RWPE1 (cell line): ENCODE data around the gene GPR82.

Experiments
- CTCF ChIA-PET: fragments of 350-600 bp; sonication (Branson Sonifier 250); formaldehyde crosslinking; extraction: SDS; loops from one replicate; lab custom pipeline; 2021; lab: Yijun Ruan, JAX
- POLR2A ChIA-PET: fragments of 400-600 bp; formaldehyde crosslinking; extraction: SDS; loops from one replicate; lab custom pipeline; 2020; ENCODE audit warnings: antibody characterized with exemption; ENCODE audit not compliant: low non-redundant PET; lab: Yijun Ruan, JAX
- DNase-seq: peaks from one replicate; pipeline ENCODE4 v3.0.0; 2012; ENCODE audit warnings: low spot score
- H3K27ac ChIP-seq: fragments of 450-650 bp; 2 replicates; pipeline ENCODE4 v1.5.1; 2017
- CTCF ChIP-seq: fragments of 450-650 bp; conservative IDR thresholded peaks from 2 replicates; pipeline ENCODE4 v1.5.1; 2017; ENCODE audit warnings: low read depth, mild to moderate bottlenecking

Gene GPR82

GRCh38 chrX:41761169-41761568 lies 37.2 kb downstream of the GPR82 start:
- H3K27ac ChIP-seq = no peak overlapping the region
- TF ChIP-seq CTCF = no peak
- no peak for DNase-seq
- POLR2A ChIA-PET = no interaction called here
- CTCF ChIA-PET = interaction anchor here (0.6 kb wide), 1 partner anchor 1529 kb away, joined by 3 read pairs; no protein-coding TSS in a partner anchor

GRCh38 chrX:41761702-41762101 lies 37.7 kb downstream of the GPR82 start:
- TF ChIP-seq CTCF = no peak
- no peak for DNase-seq
- ChIA-PET CTCF (no interaction called here), POLR2A (no interaction called here)
- H3K27ac ChIP-seq = no peak overlapping the region

- CTCF ChIA-PET = interaction anchor here (0.7 kb wide), 1 partner anchor 1193 kb away, joined by 3 read pairs; no protein-coding TSS in a partner anchor
- no peak for TF ChIP-seq CTCF
- H3K27ac ChIP-seq = no peak overlapping the region
Measured at GRCh38 chrX:41779030-41779564, 55.1 kb downstream of the GPR82 start.

More at GRCh38 chrX:41779030-41779564, 55.1 kb downstream of the GPR82 start:
- peak; percentile 37 for DNase-seq
- POLR2A ChIA-PET = no interaction called here
